Astrocyte (in vitro differentiated cells and primary cell): ENCODE results near the gene VPS36. TPM values are rescaled to one million over a fixed set of nuclear protein-coding genes. Genes with fewer than 3 reads are reported as not detected.
"Not testable (repeated sequence)": the region's sequence is repeated elsewhere in the genome, so short reads cannot be mapped to it uniquely, and the experiment has no call there.

ENCODE experiments used
- DNase-seq: peaks from one replicate; pipeline ENCODE4 v3.0.0-alpha.2; 2010; ENCODE audit warnings: low read depth
- FAIRE-seq: peaks from 2 replicates; lab custom pipeline; 2011; peaks lifted over from hg19 to GRCh38; lab: Jason Lieb, UNC
- H2AFZ ChIP-seq: 2 replicates; pipeline ENCODE4 v1.6.0; 2012; ENCODE audit warnings: low read depth, low read length, inconsistent platforms
- H3K27ac ChIP-seq: 2 replicates; pipeline ENCODE4 v1.5.1; 2011; ENCODE audit warnings: low read depth, low read length, inconsistent platforms
- H3K27me3 ChIP-seq: 2 replicates; pipeline ENCODE4 v1.6.0; 2011; ENCODE audit warnings: low read length, inconsistent platforms; ENCODE audit not compliant: insufficient read depth
- H3K36me3 ChIP-seq: 2 replicates; pipeline ENCODE4 v1.5.1; 2011; ENCODE audit warnings: low read length, inconsistent platforms; ENCODE audit not compliant: insufficient read depth
- H3K4me1 ChIP-seq: 2 replicates; pipeline ENCODE4 v1.5.1; 2011; ENCODE audit warnings: low read length, inconsistent platforms; ENCODE audit not compliant: insufficient read depth
- H3K4me2 ChIP-seq: 2 replicates; pipeline ENCODE4 v1.6.0; 2012; ENCODE audit warnings: low read length, inconsistent platforms
- H3K4me3 ChIP-seq: 2 replicates; pipeline ENCODE4 v1.5.1; 2011; ENCODE audit warnings: low read depth, mild to moderate bottlenecking, low read length, inconsistent platforms; ENCODE audit not compliant: insufficient read depth
- H3K79me2 ChIP-seq: 2 replicates; pipeline ENCODE4 v1.6.0; 2012; ENCODE audit warnings: mild to moderate bottlenecking, low read length, inconsistent platforms; ENCODE audit not compliant: insufficient read depth
- H3K9ac ChIP-seq: 2 replicates; pipeline ENCODE4 v1.6.0; 2012; ENCODE audit warnings: mild to moderate bottlenecking, low read length, inconsistent platforms
- H3K9me3 ChIP-seq: 2 replicates; pipeline ENCODE4 v1.5.1; 2012; ENCODE audit warnings: low read depth, mild to moderate bottlenecking, low read length, inconsistent platforms; ENCODE audit not compliant: insufficient read depth
- H4K20me1 ChIP-seq: 2 replicates; pipeline ENCODE4 v1.6.0; 2012; ENCODE audit warnings: low read length, inconsistent platforms; ENCODE audit not compliant: insufficient read depth
- H3K27ac Mint-ChIP-seq: one replicate; pipeline ENCODE4 v1.8.0; 2021; ENCODE audit warnings: mild to moderate bottlenecking, mixed read lengths; ENCODE audit not compliant: unreplicated experiment
- H3K27me3 Mint-ChIP-seq: one replicate; pipeline ENCODE4 v1.8.0; 2021; ENCODE audit warnings: low read depth, mixed read lengths; ENCODE audit not compliant: unreplicated experiment
- H3K36me3 Mint-ChIP-seq: one replicate; pipeline ENCODE4 v1.8.0; 2021; ENCODE audit warnings: low read depth, mixed read lengths; ENCODE audit not compliant: unreplicated experiment
- H3K4me1 Mint-ChIP-seq: one replicate; pipeline ENCODE4 v1.8.0; 2021; ENCODE audit warnings: low read depth, mixed read lengths; ENCODE audit not compliant: unreplicated experiment
- H3K4me3 Mint-ChIP-seq: one replicate; pipeline ENCODE4 v1.8.0; 2021; ENCODE audit warnings: mild to moderate bottlenecking, moderate library complexity, mixed read lengths; ENCODE audit not compliant: unreplicated experiment
- H3K9me3 Mint-ChIP-seq: one replicate; pipeline ENCODE4 v1.8.0; 2021; ENCODE audit warnings: mild to moderate bottlenecking, mixed read lengths; ENCODE audit not compliant: unreplicated experiment
- EZH2 ChIP-seq: IDR thresholded peaks from 2 replicates; pipeline ENCODE4 v1.6.1; 2012; ENCODE audit warnings: mild to moderate bottlenecking, low read length, inconsistent platforms; ENCODE audit not compliant: insufficient read depth
- total RNA-seq: library from RNA; stranded (reverse); gene quantifications from 2 replicates; pipeline ENCODE4 v1.2.1, GENCODE V29; 2021
- TF ChIP-seq, protein P1 (sequence below): IDR thresholded peaks from 2 replicates; pipeline ENCODE4 v1.5.1; 2011; ENCODE audit warnings: low read depth, mild to moderate bottlenecking, inconsistent platforms, low read length, moderate library complexity; ENCODE audit not compliant: insufficient read depth

The VPS36 gene
- total RNA-seq, 1 donor from 2014 or later: 41.8 TPM

GRCh38 chr13:52377898-52378297, 72.5 kb downstream of the VPS36 start:
- TF ChIP-seq, protein P1, sequence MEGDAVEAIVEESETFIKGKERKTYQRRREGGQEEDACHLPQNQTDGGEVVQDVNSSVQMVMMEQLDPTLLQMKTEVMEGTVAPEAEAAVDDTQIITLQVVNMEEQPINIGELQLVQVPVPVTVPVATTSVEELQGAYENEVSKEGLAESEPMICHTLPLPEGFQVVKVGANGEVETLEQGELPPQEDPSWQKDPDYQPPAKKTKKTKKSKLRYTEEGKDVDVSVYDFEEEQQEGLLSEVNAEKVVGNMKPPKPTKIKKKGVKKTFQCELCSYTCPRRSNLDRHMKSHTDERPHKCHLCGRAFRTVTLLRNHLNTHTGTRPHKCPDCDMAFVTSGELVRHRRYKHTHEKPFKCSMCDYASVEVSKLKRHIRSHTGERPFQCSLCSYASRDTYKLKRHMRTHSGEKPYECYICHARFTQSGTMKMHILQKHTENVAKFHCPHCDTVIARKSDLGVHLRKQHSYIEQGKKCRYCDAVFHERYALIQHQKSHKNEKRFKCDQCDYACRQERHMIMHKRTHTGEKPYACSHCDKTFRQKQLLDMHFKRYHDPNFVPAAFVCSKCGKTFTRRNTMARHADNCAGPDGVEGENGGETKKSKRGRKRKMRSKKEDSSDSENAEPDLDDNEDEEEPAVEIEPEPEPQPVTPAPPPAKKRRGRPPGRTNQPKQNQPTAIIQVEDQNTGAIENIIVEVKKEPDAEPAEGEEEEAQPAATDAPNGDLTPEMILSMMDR: no peak
- TF ChIP-seq EZH2: no peak
- Mint-ChIP-seq H3K4me1 (peaks cover 10% of the 10 kb centered on the region), H3K36me3 (peaks cover 15% of the 10 kb centered on the region), H3K4me3 (no peak overlapping the region), H3K27ac (no peak overlapping the region), H3K27me3 (no peaks in the 10 kb centered on the region), H3K9me3 (no peaks in the 10 kb centered on the region)
- Histone ChIP-seq H3K9ac (no peak overlapping the region), H3K9me3 (no peaks in the 10 kb centered on the region), H3K79me2 (no peaks in the 10 kb centered on the region), H3K36me3 (no peaks in the 10 kb centered on the region), H2AFZ (no peak overlapping the region), H4K20me1 (no peaks in the 10 kb centered on the region), H3K4me1 (peaks cover 7% of the 10 kb centered on the region), H3K4me3 (no peak overlapping the region), H3K27me3 (no peaks in the 10 kb centered on the region), H3K4me2 (no peak overlapping the region), H3K27ac (no peak overlapping the region)
- DNase-seq (no peak), FAIRE-seq (no peak)

- no peak overlapping the region for H3K27ac ChIP-seq
- no peak overlapping the region for H3K4me2 ChIP-seq
- H3K79me2 ChIP-seq: no peaks in the 10 kb centered on the region
- H3K4me1 ChIP-seq: peaks cover 21% of the 10 kb centered on the region
- no peak overlapping the region for H3K4me3 ChIP-seq
- no peaks in the 10 kb centered on the region for H3K27me3 ChIP-seq
- DNase-seq: no peak
- H2AFZ ChIP-seq: no peak overlapping the region
- no peak for FAIRE-seq
- H4K20me1 ChIP-seq: no peaks in the 10 kb centered on the region
- H3K9ac ChIP-seq: no peak overlapping the region
- H3K27me3 Mint-ChIP-seq: no peaks in the 10 kb centered on the region
- H3K36me3 Mint-ChIP-seq: peaks cover 15% of the 10 kb centered on the region
- TF ChIP-seq, protein P1: no peak
- no peak for TF ChIP-seq EZH2
- peak overlapping the region; percentile 17 for H3K4me3 Mint-ChIP-seq
- no peaks in the 10 kb centered on the region for H3K9me3 ChIP-seq
- no peaks in the 10 kb centered on the region for H3K9me3 Mint-ChIP-seq
- H3K27ac Mint-ChIP-seq: no peak overlapping the region
- H3K36me3 ChIP-seq: no peaks in the 10 kb centered on the region
- peaks cover 21% of the 10 kb centered on the region for H3K4me1 Mint-ChIP-seq
These were observed 75.5 kb downstream of the VPS36 start for GRCh38 chr13:52374873-52375411.

DNA sequence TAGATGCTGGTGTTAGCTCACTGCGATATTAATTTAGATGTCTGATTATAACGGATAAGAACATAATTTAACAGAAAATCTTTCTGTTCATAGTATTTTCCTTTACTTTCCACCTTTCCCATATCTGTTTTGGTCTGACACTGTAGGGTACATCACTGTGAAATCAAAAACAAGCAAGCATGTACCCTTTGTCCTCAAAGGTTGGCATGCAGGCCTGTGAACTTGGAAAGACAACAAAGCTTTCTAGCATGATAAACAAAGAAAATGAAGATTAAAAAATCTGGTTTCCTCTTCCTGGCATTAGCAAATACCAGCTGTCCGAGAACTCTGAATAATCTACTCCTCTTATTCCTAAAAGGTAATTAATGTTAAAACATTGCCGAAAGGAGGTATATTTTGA, 76.0 kb downstream of the VPS36 start:
- no peak overlapping the region for H3K9ac ChIP-seq
- H3K27ac Mint-ChIP-seq: no peak overlapping the region
- no peak for TF ChIP-seq EZH2
- TF ChIP-seq, protein P1: no peak
- H3K4me1 Mint-ChIP-seq: peaks cover 21% of the 10 kb centered on the region
- no peaks in the 10 kb centered on the region for H3K9me3 ChIP-seq
- H3K4me1 ChIP-seq: peaks cover 21% of the 10 kb centered on the region
- H3K9me3 Mint-ChIP-seq: no peaks in the 10 kb centered on the region
- no peaks in the 10 kb centered on the region for H4K20me1 ChIP-seq
- no peak overlapping the region for H2AFZ ChIP-seq
- DNase-seq (no peak), FAIRE-seq (peak; percentile 32)
- no peaks in the 10 kb centered on the region for H3K36me3 ChIP-seq
- no peak overlapping the region for H3K27ac ChIP-seq
- H3K27me3 Mint-ChIP-seq: no peaks in the 10 kb centered on the region
- peaks cover 15% of the 10 kb centered on the region for H3K36me3 Mint-ChIP-seq
- no peaks in the 10 kb centered on the region for H3K27me3 ChIP-seq
- no peak overlapping the region for H3K4me2 ChIP-seq
- no peak overlapping the region for H3K4me3 Mint-ChIP-seq
- no peaks in the 10 kb centered on the region for H3K79me2 ChIP-seq
- no peak overlapping the region for H3K4me3 ChIP-seq

- not testable (repeated sequence) for H3K27me3 ChIP-seq, H3K4me3 ChIP-seq, H3K9ac ChIP-seq, DNase-seq, H3K36me3 Mint-ChIP-seq, H3K27ac ChIP-seq, H3K9me3 ChIP-seq, H3K9me3 Mint-ChIP-seq, H3K27ac Mint-ChIP-seq, H3K27me3 Mint-ChIP-seq, H4K20me1 ChIP-seq, H3K4me3 Mint-ChIP-seq, H3K36me3 ChIP-seq, H3K79me2 ChIP-seq, H2AFZ ChIP-seq
- peak overlapping the region; percentile 41 for H3K4me2 ChIP-seq
- FAIRE-seq: peak; percentile 55
- H3K4me1 Mint-ChIP-seq: peaks cover 21% of the 10 kb centered on the region
- H3K4me1 ChIP-seq: peaks cover 21% of the 10 kb centered on the region
These were observed 77.2 kb downstream of the VPS36 start for GRCh38 chr13:52373277-52373676.
